GM18868 (cell line): ENCODE data around the gene NKX6-1.

ENCODE experiments used
- ATAC-seq: cut with Tn5 transposase; IDR thresholded peaks from one replicate; pipeline ENCODE4 v1.9.1; 2021; ENCODE audit warnings: mild to moderate bottlenecking, moderate library complexity; ENCODE audit not compliant: unreplicated experiment

The NKX6-1 gene

GRCh38 chr4:84499624-84499982 lies 511 bp upstream of the NKX6-1 start:
- no peak for ATAC-seq

DNA sequence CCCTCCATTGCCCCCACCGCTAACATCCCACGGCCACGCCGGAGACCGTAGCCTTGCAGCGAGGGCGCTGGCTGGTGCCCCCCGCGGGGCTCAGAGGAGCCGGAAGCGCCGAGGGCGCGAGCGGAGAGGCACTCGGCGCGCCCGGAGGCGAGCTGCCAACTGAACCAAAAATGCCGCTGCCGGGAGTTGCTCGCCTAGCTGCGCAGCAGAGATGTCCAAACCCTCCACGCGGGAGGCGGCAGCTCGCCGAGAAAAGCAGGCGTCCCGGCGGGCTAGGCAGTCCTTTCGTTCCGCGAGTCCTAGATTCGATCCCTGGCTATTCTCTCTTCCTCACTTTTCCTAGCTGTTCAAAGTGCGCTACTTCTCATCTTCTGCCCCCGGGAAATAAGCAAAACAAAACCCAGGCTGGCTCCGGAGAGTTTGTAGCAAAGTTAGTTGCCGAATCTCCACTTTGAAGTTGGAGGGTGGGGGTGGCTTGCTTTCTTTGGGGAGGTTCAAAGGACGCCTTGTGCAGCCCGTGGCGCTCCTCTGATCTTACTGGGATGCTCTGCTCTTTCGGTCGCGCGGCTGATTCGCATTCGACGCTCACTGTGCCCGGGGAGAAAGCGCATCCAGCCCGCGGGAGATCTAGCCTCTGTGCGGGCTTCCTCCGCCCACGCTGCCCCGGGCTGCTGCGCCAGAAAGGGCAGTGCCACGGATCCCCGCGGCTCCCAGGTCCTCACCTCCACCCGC lies 723 bp downstream of the NKX6-1 start:
- ATAC-seq: no peak

- ATAC-seq: no peak
Measured at GRCh38 chr4:84497504-84498202, 1.4 kb downstream of the NKX6-1 start.

GRCh38 chr4:84496706-84497503 lies 2.2 kb downstream of the NKX6-1 start:
- ATAC-seq: no peak

- ATAC-seq: no peak
Measured at GRCh38 chr4:84496331-84496705, 2.8 kb downstream of the NKX6-1 start.

- ATAC-seq: no peak
Measured at GRCh38 chr4:84495794-84496261, 3.3 kb downstream of the NKX6-1 start.

- ATAC-seq: no peak
Measured at GRCh38 chr4:84495118-84495793, 3.8 kb downstream of the NKX6-1 start.

DNA sequence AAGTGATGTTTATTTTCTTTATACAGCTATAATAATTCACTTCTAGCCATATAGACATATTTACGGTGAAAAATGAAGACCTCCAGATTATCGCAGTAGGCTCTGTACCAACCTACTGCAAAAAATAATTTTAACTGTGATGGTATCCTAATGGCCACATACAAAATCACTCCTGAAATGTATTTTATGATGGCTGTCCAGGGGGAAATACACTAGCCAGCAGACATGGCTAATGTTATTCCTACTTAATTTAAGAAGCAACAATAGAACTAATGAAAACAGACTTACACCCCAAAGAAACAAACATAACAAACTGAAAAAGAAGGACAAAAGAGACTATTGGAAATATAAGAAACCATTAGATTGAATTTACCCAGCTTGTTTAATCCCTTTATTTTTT lies 4.6 kb downstream of the NKX6-1 start:
- ATAC-seq: no peak

DNA sequence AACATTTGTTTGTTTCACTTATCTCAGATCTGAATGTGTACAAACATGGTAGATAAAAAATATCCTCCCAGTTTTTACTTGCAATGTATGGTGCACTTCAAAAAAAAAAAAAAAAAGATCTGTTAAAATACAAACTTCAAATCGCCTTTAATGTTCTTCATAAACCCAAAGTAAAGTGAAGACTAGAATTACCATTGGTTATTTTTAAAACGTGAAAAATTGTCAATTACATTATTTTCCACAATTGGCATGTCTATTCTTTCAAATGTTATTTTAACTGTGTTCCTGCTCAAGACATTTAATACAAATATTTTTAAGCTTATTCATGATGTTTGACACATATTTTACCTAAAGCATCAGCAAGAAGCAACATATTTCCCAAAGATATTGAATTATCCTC lies 5.0 kb downstream of the NKX6-1 start:
- ATAC-seq: no peak

DNA sequence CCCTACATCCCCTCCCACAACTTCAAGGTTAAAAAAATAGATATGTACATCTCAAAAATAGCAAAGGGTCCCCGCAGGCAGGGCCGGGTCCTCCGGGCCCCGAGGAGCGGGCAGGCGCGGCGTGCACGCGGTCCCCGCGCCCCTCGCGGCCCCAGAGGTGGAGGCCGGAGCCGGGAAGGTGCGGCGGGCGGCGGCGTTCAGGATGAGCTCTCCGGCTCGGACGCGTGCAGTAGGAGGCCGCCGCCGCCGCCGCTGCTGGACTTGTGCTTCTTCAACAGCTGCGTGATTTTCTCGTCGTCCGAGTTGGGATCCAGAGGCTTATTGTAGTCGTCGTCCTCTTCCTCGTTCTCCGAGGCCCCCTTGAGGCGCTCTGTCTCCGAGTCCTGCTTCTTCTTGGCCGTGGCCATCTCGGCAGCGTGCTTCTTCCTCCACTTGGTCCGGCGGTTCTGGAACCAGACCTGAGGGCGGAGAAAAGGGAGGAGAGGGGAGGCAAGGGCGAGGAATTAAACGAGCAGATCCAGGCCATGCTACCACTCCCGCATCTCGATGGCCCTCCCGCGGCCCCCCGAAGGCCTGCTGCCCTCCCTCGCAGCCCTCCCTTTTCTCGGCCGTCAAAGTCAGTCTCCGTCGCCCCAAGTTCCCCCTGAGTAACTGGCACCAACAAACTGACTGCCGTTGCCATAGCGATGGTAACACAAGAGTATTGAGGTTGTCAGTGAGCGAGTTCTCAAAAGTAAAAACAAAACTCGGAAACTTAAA lies 5.8 kb downstream of the NKX6-1 start:
- peak; percentile 56 for ATAC-seq

DNA sequence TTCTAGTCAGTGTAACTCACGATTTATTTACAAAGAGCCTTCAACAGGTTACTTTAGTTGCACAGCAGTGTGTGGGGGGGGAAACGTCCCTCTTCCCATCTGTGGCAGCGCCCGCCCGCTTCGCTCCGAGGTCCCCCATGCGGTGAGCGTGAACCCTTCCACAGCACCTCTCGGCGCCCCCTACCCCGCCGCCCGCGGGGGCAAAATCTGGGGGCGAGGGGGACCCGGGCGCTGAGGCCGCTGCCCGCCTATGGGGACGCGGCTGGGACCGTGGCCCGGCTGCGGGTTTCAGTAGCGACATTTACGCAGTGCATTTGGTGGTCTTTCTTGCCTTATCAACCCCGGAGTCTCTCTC lies 6.4 kb downstream of the NKX6-1 start:
- no peak for ATAC-seq

GRCh38 chr4:84492290-84492689 lies 6.8 kb downstream of the NKX6-1 start:
- no peak for ATAC-seq

DNA sequence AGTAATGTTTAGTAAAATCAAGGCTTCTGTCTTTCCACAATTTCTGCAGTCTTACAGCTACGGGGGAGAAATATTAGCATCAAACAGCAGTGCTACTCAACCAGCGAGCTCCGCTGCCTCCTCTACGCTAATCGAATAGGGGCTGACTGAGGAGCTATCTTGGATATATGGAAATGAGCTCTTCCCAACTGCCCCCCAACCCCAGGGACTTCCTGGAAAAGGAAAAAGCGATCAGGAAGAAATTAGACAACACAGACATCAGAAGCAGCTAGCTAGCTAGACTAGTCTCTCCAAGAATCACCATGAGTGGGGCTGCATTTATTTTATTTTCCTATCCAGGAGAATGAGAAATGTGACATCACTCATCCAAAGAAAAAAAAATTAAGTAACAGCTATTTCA lies 7.6 kb downstream of the NKX6-1 start:
- no peak for ATAC-seq

DNA sequence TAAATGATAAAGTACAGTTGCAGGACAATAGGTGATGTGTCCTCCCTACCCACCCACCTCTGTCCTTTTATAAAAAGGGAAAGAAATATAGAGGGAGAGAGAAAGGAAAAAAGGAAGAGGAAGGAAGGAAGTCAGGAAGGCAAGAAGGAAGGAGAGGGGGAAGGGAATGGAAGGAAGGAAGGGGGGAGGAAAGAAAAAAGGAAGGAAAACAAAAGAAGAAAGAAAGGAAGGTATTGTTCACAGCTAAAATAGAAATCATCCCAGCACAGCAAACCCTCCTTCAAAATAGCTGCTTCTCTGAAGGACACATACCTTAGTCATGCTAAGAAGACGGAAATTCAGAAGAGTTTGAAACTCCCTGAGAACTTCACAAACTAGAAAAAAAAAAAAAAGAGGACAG lies 8.4 kb downstream of the NKX6-1 start:
- ATAC-seq: no peak

DNA sequence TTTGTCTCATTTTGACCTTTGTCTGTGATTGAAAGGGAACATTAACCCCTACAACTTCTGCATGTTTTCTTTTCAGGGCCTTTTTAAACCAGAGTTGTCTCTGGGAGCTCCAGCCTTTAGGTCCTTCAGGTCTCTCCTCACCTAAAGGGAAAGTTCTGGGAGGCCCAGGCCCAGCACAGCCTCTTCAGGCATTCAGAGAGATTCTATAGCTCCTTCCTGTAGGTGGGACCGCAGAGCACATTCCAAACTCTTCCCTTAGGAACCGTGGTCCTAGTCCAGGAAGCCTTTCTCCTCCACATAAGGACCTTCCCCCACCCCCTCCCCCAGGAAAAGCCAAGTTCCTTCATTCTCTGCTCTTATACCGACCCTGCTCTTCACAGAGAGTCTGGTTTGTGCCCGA lies 14.9 kb downstream of the NKX6-1 start:
- ATAC-seq: no peak

GRCh38 chr4:84483688-84484087 lies 15.4 kb downstream of the NKX6-1 start:
- no peak for ATAC-seq

DNA sequence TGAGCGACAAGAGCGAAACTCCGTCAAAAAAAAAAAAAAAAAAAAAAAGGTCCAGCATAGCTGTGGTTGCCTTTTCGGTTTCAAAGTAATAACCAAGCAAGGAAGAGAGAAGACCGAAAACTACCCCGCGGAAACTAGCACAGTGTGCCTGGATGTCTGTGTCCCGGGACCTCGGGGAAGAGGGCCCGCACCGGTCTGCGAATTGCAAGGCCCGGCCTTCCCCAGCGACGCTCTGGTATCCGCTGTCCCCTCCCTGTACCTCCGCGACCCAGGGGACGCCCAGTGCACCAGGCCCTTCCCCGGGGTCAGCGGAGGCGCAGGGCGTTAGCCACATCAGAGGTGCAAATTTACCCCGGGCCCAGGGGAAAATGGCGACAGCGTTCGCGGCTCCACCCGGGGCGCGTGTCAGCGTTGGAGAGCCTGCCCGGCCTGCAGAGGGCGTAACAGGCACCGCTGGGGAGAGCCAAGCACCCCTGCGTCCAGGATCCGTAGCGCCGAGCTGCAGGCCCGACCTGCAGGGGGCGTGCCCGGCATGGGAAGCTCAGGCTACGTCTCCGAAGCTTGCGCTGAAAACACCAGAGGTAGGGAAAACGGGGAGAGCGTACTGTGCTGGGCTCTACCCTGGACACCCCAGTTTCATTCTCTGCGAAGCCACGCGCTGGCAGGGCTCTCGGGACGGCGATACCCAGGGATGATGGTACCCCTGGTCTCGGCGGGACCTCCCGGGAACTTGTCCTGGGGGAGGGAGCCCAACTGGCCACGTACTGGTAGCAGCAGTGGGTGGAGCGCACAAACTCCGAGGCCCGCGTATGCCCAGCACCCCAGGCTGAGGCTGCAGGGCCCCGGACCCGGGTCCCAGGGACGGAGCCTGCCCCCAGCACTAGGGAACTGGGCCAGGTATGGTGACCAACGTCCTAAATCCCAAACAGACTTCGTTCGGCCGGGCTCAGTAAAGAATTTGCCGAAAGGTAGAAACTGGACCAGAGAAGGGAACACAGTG lies 16.2 kb downstream of the NKX6-1 start:
- ATAC-seq: no peak

DNA sequence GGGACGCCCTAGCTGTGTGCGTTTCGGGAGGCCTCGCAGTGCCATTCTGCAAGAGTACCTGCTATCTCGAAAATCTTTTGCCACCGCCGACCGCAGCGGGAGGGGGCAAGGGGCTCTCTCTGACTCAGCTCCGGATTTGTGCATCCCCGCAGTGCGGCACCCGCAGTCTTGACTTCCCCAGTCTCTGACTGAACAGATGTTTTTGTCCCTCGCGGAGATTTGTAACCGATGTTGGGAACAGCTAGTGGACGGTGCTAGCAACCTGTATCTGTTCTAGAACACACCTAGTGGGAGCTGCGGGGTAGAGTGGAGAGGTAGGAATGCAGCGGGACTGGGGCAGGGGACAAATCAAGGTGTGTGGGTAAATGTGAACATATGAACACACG lies 17.2 kb downstream of the NKX6-1 start:
- ATAC-seq: no peak

DNA sequence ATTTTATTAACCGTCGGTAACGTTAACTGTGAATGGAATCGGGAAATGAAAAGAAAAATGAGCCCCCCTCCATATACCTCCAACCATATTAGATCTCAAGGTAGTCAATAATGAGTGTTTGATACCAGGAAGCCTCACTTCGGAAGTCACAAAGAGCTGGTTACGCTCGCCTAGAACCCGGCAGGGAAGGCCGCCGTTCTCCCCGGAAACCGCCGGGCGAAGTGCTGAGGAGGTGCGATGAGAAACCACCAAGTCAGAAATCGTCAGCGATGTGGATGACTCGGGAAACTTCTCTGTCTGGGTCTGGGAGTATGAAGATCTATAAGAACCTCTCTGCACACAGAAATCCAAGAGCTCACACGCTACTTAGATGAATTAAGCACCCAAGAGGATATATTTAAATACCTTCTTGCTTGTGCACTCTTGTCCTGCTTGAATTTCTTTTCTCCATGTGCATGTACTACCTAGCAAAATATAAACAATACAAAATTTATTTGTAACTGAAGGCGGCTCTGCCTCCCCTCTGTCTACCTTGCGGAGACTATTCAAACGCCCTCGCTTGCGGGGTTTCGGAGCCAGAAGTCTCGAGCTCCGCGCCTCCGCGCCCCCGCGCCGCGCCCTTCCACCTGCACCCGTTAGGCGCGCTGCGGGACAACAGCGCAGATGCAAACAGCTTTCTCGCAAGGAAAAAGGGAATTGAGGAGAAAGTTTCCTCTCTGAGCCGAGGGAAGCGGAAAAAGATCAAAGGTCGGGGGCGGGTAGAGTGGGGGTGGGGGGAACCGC lies 17.8 kb downstream of the NKX6-1 start:
- ATAC-seq: no peak
